Measurements from ENCODE around the gene IRS2.

Gene IRS2

DNA sequence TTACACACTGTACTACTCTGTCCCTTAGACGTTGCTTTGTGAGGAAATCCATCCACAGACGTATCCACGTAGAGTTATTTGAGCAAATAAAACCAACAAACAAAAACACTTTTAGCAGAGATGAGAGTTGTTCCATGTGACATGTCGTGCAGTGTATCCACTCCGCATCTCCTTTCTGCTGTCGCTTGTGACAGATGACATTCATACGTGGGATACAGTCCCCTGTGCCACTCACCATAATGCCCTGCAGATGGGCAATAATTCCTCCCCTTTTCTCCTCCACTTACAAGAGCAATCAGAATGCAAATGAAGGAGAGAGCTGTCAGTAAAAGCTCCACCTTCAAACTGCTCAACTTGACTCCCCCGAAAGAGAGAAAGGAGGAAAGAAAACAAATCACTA is 26.0 kb downstream of the IRS2 start:
- in situ Hi-C loops (cut with HindIII; ENCODE audit: low sequenced_read_pairs): loop anchor here (5.0 kb wide), 1 partner anchor 63 kb away; no protein-coding TSS in a partner anchor

- in situ Hi-C loops (cut with HindIII; ENCODE audit: low sequenced_read_pairs): loop anchor here (5.0 kb wide), 1 partner anchor 62 kb away; no protein-coding TSS in a partner anchor
Measured at GRCh38 chr13:109759609-109760008, 26.8 kb downstream of the IRS2 start.

DNA sequence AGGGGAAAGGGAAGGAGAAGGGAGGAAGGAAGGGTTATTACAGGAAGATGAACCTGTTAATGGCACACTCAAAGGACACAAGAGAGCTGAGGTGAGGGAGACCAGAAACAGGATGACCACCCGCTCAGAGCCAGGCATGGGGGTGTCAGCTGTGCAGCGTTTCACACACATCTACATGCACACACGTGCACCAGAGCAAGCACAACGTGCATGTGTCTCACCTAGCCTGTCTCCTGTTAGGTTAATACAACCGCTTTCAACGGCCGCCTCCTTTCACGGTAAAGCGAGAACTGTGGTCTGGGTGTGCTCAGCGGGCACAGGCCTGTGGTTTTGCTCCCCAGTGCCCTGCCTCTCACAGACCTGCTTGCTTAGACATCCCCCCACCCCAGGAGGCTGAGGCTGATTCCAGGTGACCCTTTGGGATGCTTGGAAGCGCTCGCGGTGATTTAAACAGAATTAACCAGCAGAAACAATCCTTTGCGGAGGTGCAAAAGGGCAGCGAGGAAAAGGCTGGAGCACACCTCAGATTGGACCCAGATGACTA is 27.4 kb downstream of the IRS2 start:
- in situ Hi-C loops (cut with HindIII; ENCODE audit: low sequenced_read_pairs): no loop called here

- in situ Hi-C loops (cut with HindIII; ENCODE audit: low sequenced_read_pairs): no loop called here
Measured at GRCh38 chr13:109756778-109757177, 29.6 kb downstream of the IRS2 start.

DNA sequence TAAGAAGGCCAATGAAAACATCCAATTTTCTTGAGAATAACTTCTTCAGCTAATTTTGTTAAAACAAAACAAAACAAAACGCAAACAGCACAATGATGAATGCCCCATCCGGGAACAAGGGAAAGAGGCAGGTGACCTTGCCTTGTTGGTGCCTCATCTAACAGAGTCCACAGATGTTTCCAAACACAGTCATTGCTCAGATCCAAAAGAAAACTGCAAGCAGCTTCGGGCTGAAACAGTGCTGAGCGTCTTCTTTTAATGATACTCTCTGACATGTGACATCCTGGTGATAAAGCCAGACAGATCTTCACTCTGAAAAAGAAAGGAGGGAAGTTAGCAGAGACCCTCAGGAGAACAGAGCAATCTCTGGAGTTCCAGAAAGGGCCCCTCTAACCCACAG is 30.4 kb downstream of the IRS2 start:
- in situ Hi-C loops (cut with HindIII; ENCODE audit: low sequenced_read_pairs): no loop called here

DNA sequence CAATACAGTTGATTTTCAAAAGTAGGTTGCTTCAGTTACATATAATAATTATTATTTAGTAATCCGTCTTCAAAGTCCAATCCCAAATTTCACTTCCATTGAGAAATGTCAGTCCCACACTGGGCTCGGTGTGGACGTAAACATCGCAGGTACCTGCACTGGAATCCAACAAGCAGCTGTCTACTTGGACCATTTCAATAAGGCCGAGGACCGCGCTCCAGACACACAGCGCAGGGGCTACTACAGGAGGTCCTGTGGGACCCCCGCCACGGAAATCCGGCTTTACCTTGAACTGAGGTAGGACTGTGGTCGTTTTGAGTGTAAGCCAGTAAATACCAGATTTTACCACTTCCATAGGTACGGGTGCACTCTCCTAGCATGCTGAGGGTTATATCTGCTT is 30.8 kb downstream of the IRS2 start:
- in situ Hi-C loops (cut with HindIII; ENCODE audit: low sequenced_read_pairs): no loop called here

- in situ Hi-C loops (cut with HindIII; ENCODE audit: low sequenced_read_pairs): no loop called here
Measured at GRCh38 chr13:109751477-109751876, 34.9 kb downstream of the IRS2 start.

DNA sequence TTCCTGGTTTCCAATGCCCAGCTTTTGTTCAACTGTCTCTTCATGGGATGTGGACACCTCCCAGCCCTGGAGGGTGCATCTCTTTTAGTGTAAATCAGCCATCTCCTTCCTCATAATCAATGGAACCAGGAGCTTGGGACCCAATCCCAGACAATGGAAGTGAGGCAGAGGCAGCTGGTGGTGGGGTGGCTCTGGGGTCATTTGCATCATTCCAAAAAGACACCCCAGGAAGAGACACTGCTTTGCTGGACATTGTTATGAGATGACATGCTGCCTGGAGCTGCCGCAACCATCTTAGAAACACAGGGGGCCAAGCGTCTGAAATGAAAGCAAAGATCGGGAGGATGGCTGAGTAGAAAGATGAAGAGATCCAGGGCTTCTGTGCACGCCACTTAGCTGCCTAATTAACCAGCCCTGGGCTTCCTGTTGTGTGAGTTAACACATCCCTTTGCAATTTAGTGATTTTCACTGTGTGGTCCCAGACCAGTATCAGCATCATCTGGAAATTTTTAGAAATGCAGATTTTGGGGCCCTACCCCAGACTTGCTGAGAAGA is 36.1 kb downstream of the IRS2 start:
- in situ Hi-C loops (cut with HindIII; ENCODE audit: low sequenced_read_pairs): no loop called here

- in situ Hi-C loops (cut with HindIII; ENCODE audit: low sequenced_read_pairs): no loop called here
Measured at GRCh38 chr13:109749365-109749764, 37.0 kb downstream of the IRS2 start.

GRCh38 chr13:109748677-109749076 is 37.7 kb downstream of the IRS2 start:
- in situ Hi-C loops (cut with HindIII; ENCODE audit: low sequenced_read_pairs): no loop called here

DNA sequence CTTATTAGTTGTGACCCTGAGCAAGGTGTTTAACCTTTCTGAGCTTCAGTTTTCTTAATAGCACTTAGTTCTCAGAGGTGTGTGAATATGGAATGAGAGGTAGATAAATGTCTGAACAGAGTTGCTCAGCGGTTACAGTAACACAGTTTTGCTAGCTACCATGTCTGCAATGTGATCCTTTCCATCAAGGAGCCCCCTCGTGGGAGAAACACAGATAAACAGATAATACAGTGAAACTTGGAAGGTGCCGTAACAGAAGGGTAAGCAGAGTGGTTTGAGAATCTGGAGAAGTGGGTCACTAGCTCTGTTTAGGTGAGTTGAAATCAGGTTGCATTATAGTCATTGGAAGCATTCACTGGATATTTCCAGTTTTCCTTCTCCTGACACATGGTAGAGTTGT is 38.9 kb downstream of the IRS2 start:
- in situ Hi-C loops (cut with HindIII; ENCODE audit: low sequenced_read_pairs): no loop called here

DNA sequence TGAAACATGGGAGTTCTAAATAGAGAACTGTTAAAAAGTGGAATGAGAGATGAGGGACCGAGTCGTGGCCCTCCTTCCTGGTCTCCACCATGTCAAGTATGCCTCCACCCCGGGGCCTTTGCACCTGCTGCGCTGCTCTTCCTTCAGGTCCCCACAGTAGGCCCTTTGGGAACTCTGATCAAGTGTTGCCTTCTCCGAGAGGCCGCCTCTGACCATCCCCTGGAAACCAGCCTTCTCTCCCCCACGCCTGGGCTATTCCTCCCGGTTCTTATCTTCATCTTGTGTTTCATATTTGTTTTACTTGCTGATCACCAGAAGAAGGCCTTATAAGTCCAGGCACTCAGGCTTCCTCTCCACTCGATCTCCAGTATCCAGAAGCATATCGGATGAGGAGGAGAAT is 40.0 kb downstream of the IRS2 start:
- in situ Hi-C loops (cut with HindIII; ENCODE audit: low sequenced_read_pairs): no loop called here

DNA sequence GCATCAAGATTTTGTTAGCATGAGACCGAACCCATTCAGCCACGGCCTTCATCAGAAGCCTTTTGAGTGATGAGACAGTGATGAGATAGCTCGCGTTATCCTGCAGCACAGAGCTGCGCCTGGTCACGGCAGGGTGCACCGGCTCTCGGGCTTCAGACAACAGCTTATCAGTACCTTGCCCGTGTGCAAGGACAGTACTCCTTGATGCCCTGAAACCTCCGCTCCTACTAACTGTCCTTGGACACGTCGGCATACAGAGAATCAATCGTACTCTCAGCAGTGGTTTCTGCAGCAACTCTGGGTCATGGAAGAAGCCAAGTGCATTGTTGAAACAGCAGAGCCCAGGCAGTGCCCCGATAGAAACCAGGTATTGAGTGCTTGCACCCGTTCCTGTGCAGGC is 40.7 kb downstream of the IRS2 start:
- in situ Hi-C loops (cut with HindIII; ENCODE audit: low sequenced_read_pairs): no loop called here

DNA sequence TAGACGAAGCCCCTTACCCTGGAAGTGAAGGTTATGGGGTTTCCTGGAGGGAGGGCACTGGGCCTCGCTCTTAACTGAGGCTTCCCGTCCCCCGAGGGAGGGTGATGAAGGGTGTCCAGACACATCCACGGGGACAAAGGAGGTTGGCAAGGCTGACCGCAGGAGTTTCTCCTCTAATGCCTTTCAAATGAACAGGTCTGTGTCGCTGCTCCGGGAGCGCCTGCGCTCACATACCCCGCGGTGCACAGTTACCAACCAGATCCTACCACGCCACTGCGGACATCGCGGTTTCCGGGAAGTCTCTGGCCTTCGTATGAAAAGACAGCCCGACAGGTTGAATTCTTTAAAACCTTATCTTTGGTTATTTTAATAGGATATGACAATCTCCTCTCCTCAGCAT is 41.3 kb downstream of the IRS2 start:
- in situ Hi-C loops (cut with HindIII; ENCODE audit: low sequenced_read_pairs): no loop called here

DNA sequence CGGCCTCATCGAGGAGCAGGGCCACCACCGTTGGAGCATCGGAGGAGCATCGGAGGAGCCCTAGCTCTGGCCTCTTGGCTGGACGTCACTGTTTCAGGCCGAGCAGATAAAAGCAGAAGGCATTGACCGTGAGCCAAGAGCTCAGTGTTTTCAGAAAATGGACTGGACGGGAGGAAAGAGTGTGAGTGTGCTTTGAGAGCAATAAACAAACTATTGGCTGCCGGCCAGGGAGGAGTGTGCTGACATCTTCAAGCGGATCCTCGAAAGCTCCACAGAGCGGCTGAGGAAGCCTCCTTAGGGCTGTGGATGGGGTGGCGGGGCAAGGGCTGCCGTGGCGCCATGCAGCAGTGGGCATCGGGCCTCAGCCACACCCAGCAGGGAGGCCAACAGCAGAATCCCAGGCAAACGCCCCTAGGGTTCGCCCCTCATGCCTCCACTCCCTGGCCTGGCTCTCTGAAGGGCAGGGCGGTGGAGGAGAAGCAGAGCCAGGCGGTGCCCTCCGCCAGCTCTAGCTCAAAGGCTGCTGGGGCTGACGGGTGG is 41.8 kb downstream of the IRS2 start:
- in situ Hi-C loops (cut with HindIII; ENCODE audit: low sequenced_read_pairs): no loop called here

- in situ Hi-C loops (cut with HindIII; ENCODE audit: low sequenced_read_pairs): no loop called here
Measured at GRCh38 chr13:109743706-109744453, 42.5 kb downstream of the IRS2 start.

DNA sequence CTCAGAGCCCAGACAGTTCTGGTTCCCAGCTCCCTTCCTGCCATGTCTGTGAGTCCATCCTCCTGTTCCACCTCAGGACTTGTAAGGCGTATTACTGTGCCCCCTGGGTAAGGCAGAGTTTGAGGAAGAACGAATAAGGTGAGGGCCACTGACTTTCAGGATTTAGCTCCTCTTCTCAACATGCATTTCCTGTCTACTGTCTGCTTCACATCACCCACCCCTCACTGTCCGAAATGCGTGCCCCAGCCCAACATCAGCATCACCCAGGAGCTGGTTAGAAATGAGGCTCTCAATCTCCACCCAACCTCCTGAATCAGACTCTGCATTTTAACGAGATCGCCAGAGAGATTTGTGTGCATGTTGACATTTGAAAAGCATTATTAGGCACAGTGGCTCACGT is 44.4 kb downstream of the IRS2 start:
- in situ Hi-C loops (cut with HindIII; ENCODE audit: low sequenced_read_pairs): no loop called here

DNA sequence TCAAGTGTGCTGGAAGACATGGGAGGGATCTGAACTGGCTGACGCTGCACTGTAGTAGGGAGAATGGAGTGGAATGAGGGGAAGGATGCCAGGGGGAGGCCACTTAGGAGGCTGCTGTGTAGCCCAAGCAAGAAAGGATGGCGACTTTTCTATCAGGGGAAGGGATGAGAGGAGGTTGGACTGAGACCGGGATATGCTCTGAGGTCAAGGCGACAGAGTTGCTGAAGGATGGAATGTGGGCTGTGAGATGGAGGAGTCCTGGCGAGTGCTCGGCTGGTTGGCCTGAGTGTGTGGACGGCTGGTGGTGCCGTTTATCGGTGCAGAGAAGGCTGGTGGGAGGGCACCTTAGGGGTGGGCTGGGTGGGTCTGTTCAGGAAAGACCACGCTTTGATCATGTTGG is 45.7 kb downstream of the IRS2 start:
- in situ Hi-C loops (cut with HindIII; ENCODE audit: low sequenced_read_pairs): no loop called here

GRCh38 chr13:109740121-109740520 is 46.3 kb downstream of the IRS2 start:
- in situ Hi-C loops (cut with HindIII; ENCODE audit: low sequenced_read_pairs): no loop called here

DNA sequence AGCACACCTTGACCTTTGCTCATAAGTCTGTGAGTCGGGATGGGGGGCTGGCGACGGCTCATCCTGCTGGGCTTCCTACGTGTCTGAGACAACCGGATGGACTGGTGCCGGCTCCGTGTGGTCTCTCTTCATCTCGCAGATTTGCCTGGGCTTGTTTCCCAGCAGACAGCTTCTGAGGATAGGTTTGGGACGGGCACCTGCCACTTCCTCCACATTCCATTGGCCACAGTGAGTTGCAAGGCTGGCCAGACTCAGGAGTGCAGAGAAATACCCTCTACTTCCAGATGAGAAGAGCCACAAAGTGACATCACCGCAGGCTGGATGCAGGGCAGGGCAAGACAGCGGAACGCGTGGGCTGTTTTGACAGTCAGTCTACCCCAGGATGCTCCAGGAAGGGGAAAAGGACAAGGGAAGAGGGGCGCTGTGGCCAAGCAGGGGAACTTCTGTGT is 48.1 kb downstream of the IRS2 start:
- in situ Hi-C loops (cut with HindIII; ENCODE audit: low sequenced_read_pairs): no loop called here

- in situ Hi-C loops (cut with HindIII; ENCODE audit: low sequenced_read_pairs): no loop called here
Measured at GRCh38 chr13:109737606-109738005, 48.8 kb downstream of the IRS2 start.

DNA sequence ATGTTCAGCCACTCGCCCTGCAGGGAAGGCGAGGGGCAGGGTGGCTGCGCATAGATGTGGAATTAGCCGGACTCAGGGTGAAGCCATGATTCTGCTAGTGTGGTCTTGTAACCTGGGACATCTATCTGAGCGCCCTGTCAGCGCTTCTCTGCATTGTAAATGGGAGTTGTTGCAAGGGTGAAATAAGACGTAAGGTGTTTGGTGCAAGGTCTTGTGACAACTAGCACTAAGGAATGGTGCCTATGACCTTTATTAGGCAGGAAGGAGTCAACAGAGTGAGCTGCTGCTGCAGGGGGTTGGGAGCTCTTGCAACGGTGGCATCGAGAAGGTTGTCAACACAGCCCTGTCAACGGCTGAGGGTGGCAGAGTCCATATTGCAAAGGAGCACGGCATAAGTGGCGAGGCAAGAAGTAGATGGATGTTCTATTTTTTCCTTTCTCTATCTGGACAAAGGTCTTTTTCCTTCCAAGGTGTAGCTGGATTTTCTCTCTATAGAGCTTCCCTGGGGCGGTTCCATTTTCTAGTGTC is 49.3 kb downstream of the IRS2 start:
- in situ Hi-C loops (cut with HindIII; ENCODE audit: low sequenced_read_pairs): no loop called here
